PFSK-1 (cell line): ENCODE measurements around the gene CNOT1.

Experiments used
- FOXP2 ChIP-seq: optimal IDR thresholded peaks from 2 replicates; pipeline ENCODE3; 2011; ENCODE audit warnings: borderline replicate concordance, control low read depth, inconsistent platforms; ENCODE audit not compliant: insufficient read depth; ENCODE audit errors: extremely low read length, extremely low read depth
- POLR2AphosphoS5 ChIP-seq: IDR thresholded peaks from 2 replicates; pipeline ENCODE4 v1.6.1; 2012; ENCODE audit warnings: low read depth, mild to moderate bottlenecking, control low read depth, low read length, moderate library complexity
- REST ChIP-seq, 2 experiments: IDR thresholded peaks; 2 replicates each; pipeline versions ENCODE4 v1.6.1 to v1.8.0; 2011 to 2012; ENCODE audit warnings: low read depth in 2 of 2, low read length in 2 of 2, control low read depth in 1 of 2, inconsistent platforms in 1 of 2, mild to moderate bottlenecking in 1 of 2, moderate library complexity in 1 of 2; ENCODE audit not compliant: insufficient read depth in 1 of 2
- SIN3A ChIP-seq: IDR thresholded peaks from 2 replicates; pipeline ENCODE4 v1.6.1; 2012; ENCODE audit warnings: mild to moderate bottlenecking, low read length, moderate library complexity, borderline replicate concordance; ENCODE audit not compliant: insufficient read depth

GRCh38 chr16:58510776-58511628 is 118.6 kb downstream of the CNOT1 start:
- TF ChIP-seq SIN3A (no peak), FOXP2 (no peak), POLR2AphosphoS5 (no peak), REST (IDR thresholded peaks at IDR 0.05; ENCODE audit: insufficient read depth in 1 of 2, low read depth in 2 of 2, low read length in 2 of 2) (no peak)
